Right lobe of liver (tissue), 6 donors: ENCODE measurements around the gene IFNA13. TPM values are rescaled to one million over a fixed set of nuclear protein-coding genes. Genes with fewer than 3 reads are reported as not detected.

ENCODE experiments used
- ATAC-seq, 4 donors: fragments of 200-7000 bp; cut with Tn5 transposase; one replicate each; pipeline ENCODE4 v1.9.1; 2020; ENCODE audit warnings: mild to moderate bottlenecking in 4 of 4, moderate library complexity in 4 of 4
- DNase-seq, 3 donors: peaks; one replicate each; pipeline ENCODE4 v3.0.0-alpha.2; 2020
- H3K27ac ChIP-seq, 3 donors: fragments of 200-600 bp; one replicate each; pipeline ENCODE4 v1.8.0; 2022
- H3K27me3 ChIP-seq, 2 donors: fragments of 200-600 bp; one replicate each; pipeline ENCODE4 v1.8.0; 2022
- H3K36me3 ChIP-seq, 4 donors: fragments of 200-600 bp; sonication (generic) in 1 of 4; one replicate each; pipeline versions ENCODE4 v1.5.1 to v1.8.0; 2017 to 2022; ENCODE audit warnings: control low read depth in 1 of 4
- H3K4me1 ChIP-seq, 4 donors: fragments of 200-600 bp; sonication (generic) in 1 of 4; one replicate each; pipeline versions ENCODE4 v1.5.1 to v1.8.0; 2017 to 2022; ENCODE audit warnings: control low read depth in 1 of 4
- H3K4me3 ChIP-seq, 3 donors: fragments of 200-600 bp; one replicate each; pipeline ENCODE4 v1.8.0; 2022
- H3K9me3 ChIP-seq, 4 donors: fragments of 200-600 bp; sonication (generic) in 1 of 4; one replicate each; pipeline versions ENCODE4 v1.5.1 to v1.8.0; 2017 to 2022; ENCODE audit warnings: control low read depth in 1 of 4
- CTCF ChIP-seq, 4 donors: fragments of 200-600 bp in 3 of 4; fragments of 450-650 bp in 1 of 4; IDR thresholded peaks; one replicate each; pipeline versions ENCODE4 v1.5.1 to v1.8.0; 2016 to 2022; ENCODE audit warnings: antibody characterized with exemption in 4 of 4, mild to moderate bottlenecking in 2 of 4
- POLR2A ChIP-seq: fragments of 450-650 bp; IDR thresholded peaks from one replicate; pipeline ENCODE4 v1.6.1; 2017; ENCODE audit warnings: antibody characterized with exemption, mild to moderate bottlenecking
- WGBS: methylation state at CpG from one replicate; pipeline ENCODE4 v1.1.6; 2018; ENCODE audit warnings: low coverage, low lambda C conversion rate; ENCODE audit not compliant: insufficient coverage; ENCODE audit errors: missing lambda C conversion rate; 5-methylcytosine and 5-hydroxymethylcytosine counted together
- intact Hi-C, 2 donors: fragments of 100-400 bp; cut with DNase I; formaldehyde crosslinking; loops; one replicate each; pipeline versions ENCODE4 v1.11.2 to v1.14.1; 2022
- total RNA-seq, 6 experiments: library from RNA; depleted of rRNA in 2 of 6; stranded (reverse); fragments of >200 nt in 2 of 6; fragmentation: NEBNext Ultra II Directional in 3 of 6; extraction: Animal tissue kit (Norgen Biotek cat#: 25700) in 3 of 6; gene quantifications; one replicate each; pipeline versions ENCODE4 v1.1.0 to v1.2.4, GENCODE V29; 2016 to 2023
- donor health status: DM: no; HTN: yes; CAD: no.
- donor health status: DM: no; HTN: no; CAD: no.
- donor health status: DM: no; HTN: no; CAD: no.
- donor health status: DM: no; HTN: yes; CAD: no.
- donor health status: DM: no; HTN: yes; CAD: no.

The IFNA13 gene
- total RNA-seq, 6 experiments from 2014 or later: not detected

GRCh38 chr9:21320465-21320864 is 47.4 kb downstream of the IFNA13 start:
- TF ChIP-seq CTCF (IDR thresholded peaks at IDR 0.05) (no peak), POLR2A (no peak)
- no peak overlapping the region for H3K27ac ChIP-seq
- no peaks in the 10 kb centered on the region for H3K9me3 ChIP-seq
- peaks cover 0 to 11% (median 0%) of the 10 kb centered on the region in 4 donors for H3K4me1 ChIP-seq
- intact Hi-C loops: loop anchor here in 1 of 2 donors (5.0 kb wide), 1 partner anchor 72 kb away; no protein-coding TSS in a partner anchor
- no peak overlapping the region for H3K4me3 ChIP-seq
- peaks cover 0 to 7% (median 0%) of the 10 kb centered on the region in 4 donors for H3K36me3 ChIP-seq
- WGBS: 76% methylated on average over 2 of the region's 2 CpGs
- DNase-seq: no peak
- no peak for ATAC-seq
- no peaks in the 10 kb centered on the region for H3K27me3 ChIP-seq

- intact Hi-C loops: no loop called here
- 10% methylated on average over 6 of the region's 7 CpGs for WGBS
- DNase-seq: no peak
- ATAC-seq: peak; percentile 73 to 86 (median 84)
- peaks cover 0 to 11% (median 0%) of the 10 kb centered on the region in 4 donors for H3K4me1 ChIP-seq
- H3K4me3 ChIP-seq: no peak overlapping the region
- TF ChIP-seq CTCF (IDR thresholded peaks at IDR 0.05): peak; percentile 53 to 72 (median 69)
- TF ChIP-seq POLR2A: no peak
- no peaks in the 10 kb centered on the region for H3K9me3 ChIP-seq
- peaks cover 0 to 1% (median 0%) of the 10 kb centered on the region in 4 donors for H3K36me3 ChIP-seq
- no peak overlapping the region for H3K27ac ChIP-seq
- no peaks in the 10 kb centered on the region for H3K27me3 ChIP-seq
These were observed 49.6 kb downstream of the IFNA13 start for GRCh38 chr9:21317956-21318923.

Other genes starting within 250 kb of the IFNA13 start
- gene IFNW1, start 226.2 kb downstream of the IFNA13 start, total RNA-seq: not detected
- not detected for gene IFNA21, start 201.4 kb downstream of the IFNA13 start, total RNA-seq
- gene IFNA4, start 180.5 kb downstream of the IFNA13 start, total RNA-seq: not detected
- not detected for gene IFNA7, start 165.9 kb downstream of the IFNA13 start, total RNA-seq
- not detected for gene IFNA10, start 160.9 kb downstream of the IFNA13 start, total RNA-seq
- gene IFNA16, start 150.7 kb downstream of the IFNA13 start, total RNA-seq: not detected
- not detected for gene IFNA17, start 139.8 kb downstream of the IFNA13 start, total RNA-seq
- gene IFNA14, start 128.1 kb downstream of the IFNA13 start, total RNA-seq: not detected
- not detected for gene IFNA5, start 62.7 kb downstream of the IFNA13 start, total RNA-seq
- 10 to 100 TPM in 2 of 6 experiments, 1 to 10 TPM in 4; 5.9 to 11.7 (median 8.7) TPM for gene KLHL9, start 32.7 kb downstream of the IFNA13 start, total RNA-seq
- not detected for gene IFNA6, start 17.2 kb downstream of the IFNA13 start, total RNA-seq
- gene IFNA2, start 17.3 kb upstream of the IFNA13 start, total RNA-seq: not detected
- not detected for gene IFNA8, start 41.1 kb upstream of the IFNA13 start, total RNA-seq
- gene IFNA1, start 72.4 kb upstream of the IFNA13 start, total RNA-seq: not detected
- not detected for gene IFNE, start 114.3 kb upstream of the IFNA13 start, total RNA-seq